Neural crest cell (in vitro differentiated cells): ENCODE measurements around the gene MAL. TPM values are rescaled to one million over a fixed set of nuclear protein-coding genes. Genes with fewer than 3 reads are reported as not detected.

ENCODE experiments used
- DNase-seq: peaks from one replicate; pipeline ENCODE4 v3.0.0; 2021; ENCODE audit warnings: low read depth, mixed read lengths, low spot score
- H3K27ac Mint-ChIP-seq: one replicate; pipeline ENCODE4 v1.8.0; 2021; ENCODE audit warnings: mild to moderate bottlenecking, mixed read lengths; ENCODE audit not compliant: unreplicated experiment
- H3K27me3 Mint-ChIP-seq: 2 replicates; pipeline ENCODE4 v1.8.0; 2021; ENCODE audit warnings: low read depth, mild to moderate bottlenecking, mixed read lengths
- H3K36me3 Mint-ChIP-seq: 2 replicates; pipeline ENCODE4 v1.8.0; 2021; ENCODE audit warnings: low read depth, mild to moderate bottlenecking, mixed read lengths
- H3K4me1 Mint-ChIP-seq: 2 replicates; pipeline ENCODE4 v1.8.0; 2021; ENCODE audit warnings: mixed read lengths
- H3K4me3 Mint-ChIP-seq: one replicate; pipeline ENCODE4 v1.8.0; 2021; ENCODE audit warnings: mild to moderate bottlenecking, mixed read lengths
- H3K9me3 Mint-ChIP-seq: 2 replicates; pipeline ENCODE4 v1.8.0; 2021; ENCODE audit warnings: mixed read lengths
- total RNA-seq: library from RNA; stranded (reverse); gene quantifications from 2 replicates; pipeline ENCODE4 v1.2.1, GENCODE V29; 2021
- TF ChIP-seq, protein P1 (sequence below): fragments of 200-600 bp; sonication (generic); conservative IDR thresholded peaks from 2 replicates; pipeline ENCODE4 v1.5.0; 2021; ENCODE audit warnings: antibody characterized with exemption, mild to moderate bottlenecking

Gene MAL
- total RNA-seq, 1 donor from 2014 or later = 0.65 TPM

DNA sequence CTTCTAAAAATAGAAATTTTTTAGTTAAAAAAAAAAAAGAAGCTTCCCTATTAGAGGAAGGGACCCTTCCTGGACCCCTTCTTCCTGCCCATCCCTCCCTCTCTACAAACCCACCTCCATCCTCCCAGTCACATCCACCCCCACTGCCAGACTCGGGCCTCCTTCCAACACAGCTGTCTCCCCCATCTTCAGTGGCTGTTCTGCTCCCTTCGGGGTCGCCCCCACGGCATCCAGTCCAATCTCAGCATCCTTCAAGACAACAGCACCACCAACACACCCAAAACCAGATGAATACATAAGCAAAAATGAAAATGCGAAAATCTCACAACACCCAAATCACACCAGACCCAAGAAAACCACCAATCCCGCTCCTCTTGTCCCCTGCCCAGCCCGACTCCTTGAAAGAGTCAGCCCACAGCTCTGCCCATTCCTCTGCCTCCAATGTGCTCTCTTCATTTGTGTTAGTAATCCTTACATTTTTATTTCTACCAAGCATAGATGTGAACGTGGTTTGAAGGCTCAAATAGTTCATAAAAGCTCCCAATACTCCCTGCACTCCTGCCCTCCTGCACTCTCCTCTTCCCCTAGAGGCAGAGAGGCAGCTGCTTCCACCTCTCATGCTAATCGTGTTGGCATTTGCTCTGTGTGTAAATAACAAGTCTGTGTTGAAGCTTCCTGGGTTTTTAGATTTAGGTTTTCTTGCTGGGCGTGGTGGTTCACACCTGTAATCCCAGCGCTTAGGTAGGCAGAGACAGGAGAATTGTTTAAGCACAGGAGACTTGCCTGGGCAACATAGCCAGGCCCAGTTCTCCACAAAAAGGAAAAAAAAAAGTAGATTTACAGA is 37.0 kb downstream of the MAL start:
- peak overlapping the region; percentile 25 for H3K4me3 Mint-ChIP-seq
- DNase-seq = no peak
- H3K36me3 Mint-ChIP-seq = no peaks in the 10 kb centered on the region
- peaks cover 49% of the 10 kb centered on the region for H3K4me1 Mint-ChIP-seq
- H3K27me3 Mint-ChIP-seq = peaks cover 12% of the 10 kb centered on the region
- peak overlapping the region; percentile 31 for H3K27ac Mint-ChIP-seq
- H3K9me3 Mint-ChIP-seq = no peaks in the 10 kb centered on the region
- TF ChIP-seq, protein P1, sequence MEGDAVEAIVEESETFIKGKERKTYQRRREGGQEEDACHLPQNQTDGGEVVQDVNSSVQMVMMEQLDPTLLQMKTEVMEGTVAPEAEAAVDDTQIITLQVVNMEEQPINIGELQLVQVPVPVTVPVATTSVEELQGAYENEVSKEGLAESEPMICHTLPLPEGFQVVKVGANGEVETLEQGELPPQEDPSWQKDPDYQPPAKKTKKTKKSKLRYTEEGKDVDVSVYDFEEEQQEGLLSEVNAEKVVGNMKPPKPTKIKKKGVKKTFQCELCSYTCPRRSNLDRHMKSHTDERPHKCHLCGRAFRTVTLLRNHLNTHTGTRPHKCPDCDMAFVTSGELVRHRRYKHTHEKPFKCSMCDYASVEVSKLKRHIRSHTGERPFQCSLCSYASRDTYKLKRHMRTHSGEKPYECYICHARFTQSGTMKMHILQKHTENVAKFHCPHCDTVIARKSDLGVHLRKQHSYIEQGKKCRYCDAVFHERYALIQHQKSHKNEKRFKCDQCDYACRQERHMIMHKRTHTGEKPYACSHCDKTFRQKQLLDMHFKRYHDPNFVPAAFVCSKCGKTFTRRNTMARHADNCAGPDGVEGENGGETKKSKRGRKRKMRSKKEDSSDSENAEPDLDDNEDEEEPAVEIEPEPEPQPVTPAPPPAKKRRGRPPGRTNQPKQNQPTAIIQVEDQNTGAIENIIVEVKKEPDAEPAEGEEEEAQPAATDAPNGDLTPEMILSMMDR = no peak

DNA sequence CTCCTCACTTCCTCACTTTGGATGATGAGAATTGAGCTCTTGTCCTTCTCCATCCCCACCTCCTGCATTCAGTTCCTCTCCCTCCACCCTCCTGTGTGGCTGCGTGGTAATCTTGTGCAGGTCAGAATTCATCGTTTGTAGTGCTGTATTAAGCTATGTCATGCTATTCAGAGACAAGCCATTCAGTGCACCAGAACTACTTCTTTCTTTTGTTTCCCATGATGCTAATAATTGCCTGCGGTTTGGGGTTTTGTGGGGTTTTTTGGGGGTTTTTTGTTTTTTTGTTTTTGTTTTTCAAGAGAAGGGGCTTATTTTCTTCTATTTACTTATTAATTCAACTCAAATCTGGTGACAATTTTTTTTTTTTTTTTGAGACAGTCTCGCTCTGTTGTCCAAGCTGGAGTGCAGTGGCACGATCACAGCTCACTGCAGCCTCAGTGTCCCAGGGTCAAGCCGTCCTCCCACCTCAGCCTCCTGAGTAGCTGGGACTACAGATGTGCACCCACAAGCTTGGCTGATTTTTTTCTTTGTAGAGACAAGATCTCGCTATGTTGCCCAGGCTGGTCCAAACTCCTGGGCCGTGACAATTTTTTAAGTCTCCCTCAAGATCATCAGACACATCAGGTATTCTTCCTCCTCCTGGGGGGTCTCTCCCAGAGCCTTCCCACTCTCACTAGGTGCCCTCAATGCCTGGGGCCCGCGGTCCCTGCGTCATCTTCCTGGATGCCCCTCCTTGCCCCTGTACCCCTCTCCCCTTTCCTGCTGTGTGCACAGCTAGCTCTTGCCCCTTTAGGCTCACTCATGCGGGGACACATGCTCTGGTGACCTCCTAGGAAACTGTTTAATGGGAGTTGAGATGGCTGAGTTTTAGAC is 37.8 kb downstream of the MAL start:
- Mint-ChIP-seq H3K4me3 (peak overlapping the region; percentile 44), H3K4me1 (peaks cover 41% of the 10 kb centered on the region), H3K36me3 (no peaks in the 10 kb centered on the region), H3K27me3 (peaks cover 9% of the 10 kb centered on the region), H3K9me3 (no peaks in the 10 kb centered on the region), H3K27ac (peak overlapping the region; percentile 52)
- TF ChIP-seq, protein P1 = no peak
- DNase-seq = no peak

DNA sequence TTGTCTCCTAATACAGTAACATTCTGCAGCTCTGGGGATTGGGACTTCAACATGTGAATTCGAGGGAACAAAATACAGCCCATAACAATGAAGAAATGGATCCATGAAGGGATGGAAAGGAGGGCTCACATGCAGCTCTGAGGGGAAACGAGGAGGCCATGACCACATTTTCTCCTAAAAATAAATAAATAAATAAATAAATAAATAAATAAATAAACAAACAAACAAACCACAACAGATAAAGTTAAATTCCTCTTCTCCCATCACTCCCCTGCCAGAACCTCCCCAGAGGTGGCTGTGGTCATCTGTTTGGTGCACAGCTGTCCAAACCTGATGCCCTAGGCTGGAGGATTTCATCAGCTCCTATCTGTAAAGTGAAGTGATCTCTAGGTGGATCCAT is 42.7 kb downstream of the MAL start:
- Mint-ChIP-seq H3K36me3 (no peaks in the 10 kb centered on the region), H3K4me1 (peaks cover 7% of the 10 kb centered on the region), H3K9me3 (no peaks in the 10 kb centered on the region), H3K4me3 (no peak overlapping the region), H3K27me3 (peaks cover 6% of the 10 kb centered on the region), H3K27ac (no peak overlapping the region)
- DNase-seq = no peak
- TF ChIP-seq, protein P1 = no peak

- H3K27me3 Mint-ChIP-seq = peaks cover 6% of the 10 kb centered on the region
- H3K4me1 Mint-ChIP-seq = no peaks in the 10 kb centered on the region
- no peak overlapping the region for H3K4me3 Mint-ChIP-seq
- no peak overlapping the region for H3K27ac Mint-ChIP-seq
- no peaks in the 10 kb centered on the region for H3K36me3 Mint-ChIP-seq
- TF ChIP-seq, protein P1 = no peak
- H3K9me3 Mint-ChIP-seq = no peaks in the 10 kb centered on the region
- no peak for DNase-seq
Measured at GRCh38 chr2:95069465-95069864, 44.0 kb downstream of the MAL start.

GRCh38 chr2:95071856-95072255 is 46.3 kb downstream of the MAL start:
- H3K4me1 Mint-ChIP-seq = no peaks in the 10 kb centered on the region
- no peaks in the 10 kb centered on the region for H3K36me3 Mint-ChIP-seq
- peaks cover 17% of the 10 kb centered on the region for H3K27me3 Mint-ChIP-seq
- no peak overlapping the region for H3K4me3 Mint-ChIP-seq
- no peak for DNase-seq
- no peak overlapping the region for H3K27ac Mint-ChIP-seq
- TF ChIP-seq, protein P1 = no peak
- no peaks in the 10 kb centered on the region for H3K9me3 Mint-ChIP-seq
